HCT116 (cell line): ENCODE measurements around the gene NIPAL1. TPM values are rescaled to one million over a fixed set of nuclear protein-coding genes. Genes with fewer than 3 reads are reported as not detected.

Experiments
- ATAC-seq: fragments of 200-7000 bp; cut with Tn5 transposase; 2 replicates; pipeline ENCODE4 v1.9.1; 2020; ENCODE audit warnings: mild to moderate bottlenecking, moderate library complexity
- BruUV-seq: library from RNA; stranded (reverse); fragments of 400-500 nt; replicated peaks from 2 replicates; lab custom pipeline; 2021; lab: Mats Ljungman, UMichigan
- CTCF ChIA-PET: fragments of 300-600 bp; sonication (Branson Sonifier 250); formaldehyde crosslinking; loops from one replicate; lab custom pipeline; 2021; ENCODE audit warnings: antibody characterized with exemption; lab: Charles Lee
- POLR2A ChIA-PET: fragments of 300-600, 350-600 bp; sonication (Branson Sonifier 250); formaldehyde crosslinking; loops from one replicate; lab custom pipeline; 2021; ENCODE audit warnings: antibody characterized with exemption; lab: Charles Lee
- RAD21 ChIA-PET, 2 experiments: fragments of 300-600 bp; sonication (Branson Sonifier 250); formaldehyde crosslinking; loops; one replicate each; lab custom pipeline; 2023; ENCODE audit warnings: low total read pairs in 2 of 2; ENCODE audit not compliant: uncharacterized antibody in 2 of 2, unreplicated experiment in 2 of 2, low non-redundant PET in 1 of 2; lab: Charles Lee
- DNase-seq: peaks from one replicate; pipeline ENCODE4 v3.0.0-alpha.2; 2010; ENCODE audit warnings: low read depth, low spot score
- H2AFZ ChIP-seq: fragments of 200-600 bp; shearing (Covaris generic), sonication (generic); 2 replicates; pipeline ENCODE4 v1.6.1; 2017; ENCODE audit warnings: low read depth, mixed run types, mixed read lengths, antibody characterized with exemption, low read length; ENCODE audit not compliant: poor library complexity, severe bottlenecking
- H3K27ac ChIP-seq: 2 replicates; pipeline ENCODE4 v1.5.1; 2012; ENCODE audit warnings: low read depth, low read length
- H3K27me3 ChIP-seq: fragments of 200-600 bp; sonication (generic); 2 replicates; pipeline ENCODE4 v1.6.1; 2016; ENCODE audit warnings: mixed run types, low read length, mixed read lengths; ENCODE audit not compliant: insufficient read depth
- H3K36me3 ChIP-seq, 2 experiments: fragments of 200-500 bp in 1 of 2; fragments of 200-600 bp in 1 of 2; sonication (Bioruptor generic) in 1 of 2; sonication (generic) in 1 of 2; 2 replicates each; pipeline versions ENCODE4 v1.5.1 to v1.6.1; 2014 to 2016; ENCODE audit warnings: low read length in 2 of 2, inconsistent platforms in 1 of 2, mixed read lengths in 1 of 2, mixed run types in 1 of 2; ENCODE audit not compliant: insufficient read depth in 2 of 2, control insufficient read depth in 1 of 2
- H3K4me1 ChIP-seq, 2 experiments: fragments of 200-600 bp in 1 of 2; sonication (generic) in 1 of 2; 2 replicates each; pipeline versions ENCODE4 v1.5.1 to v1.6.1; 2012 to 2017; ENCODE audit warnings: low read length in 2 of 2, inconsistent platforms in 1 of 2, mild to moderate bottlenecking in 1 of 2, mixed read lengths in 1 of 2, mixed run types in 1 of 2, moderate library complexity in 1 of 2; ENCODE audit not compliant: insufficient read depth in 2 of 2, control insufficient read depth in 1 of 2
- H3K4me2 ChIP-seq: fragments of 200-600 bp; sonication (generic); 2 replicates; pipeline ENCODE4 v1.6.1; 2017; ENCODE audit warnings: mixed run types, low read length, mixed read lengths
- H3K4me3 ChIP-seq, 2 experiments: fragments of 200-600 bp in 1 of 2; sonication (generic) in 1 of 2; replicated peaks in 1 of 2; 2 replicates each; pipeline ENCODE4 v1.5.1; 2011 to 2016; ENCODE audit warnings: low read length in 2 of 2, control low read depth in 1 of 2, low read depth in 1 of 2, mild to moderate bottlenecking in 1 of 2, mixed read lengths in 1 of 2, mixed run types in 1 of 2
- H3K79me2 ChIP-seq: fragments of 200-600 bp; sonication (generic); 2 replicates; pipeline ENCODE4 v1.6.1; 2017; ENCODE audit warnings: mild to moderate bottlenecking, mixed run types, low read length, moderate library complexity, mixed read lengths; ENCODE audit not compliant: insufficient read depth
- H3K9ac ChIP-seq: fragments of 200-600 bp; sonication (generic); 2 replicates; pipeline ENCODE4 v1.6.1; 2016; ENCODE audit warnings: low read length, mixed read lengths
- H3K9me2 ChIP-seq: fragments of 200-600 bp; sonication (generic), shearing (Covaris generic); 2 replicates; pipeline ENCODE4 v1.6.1; 2017; ENCODE audit warnings: mixed run types, mild to moderate bottlenecking, moderate library complexity; ENCODE audit not compliant: insufficient read depth
- H3K9me3 ChIP-seq, 2 experiments: fragments of 200-500 bp in 1 of 2; fragments of 200-600 bp in 1 of 2; sonication (Bioruptor generic) in 1 of 2; sonication (generic) in 1 of 2; 2 replicates each; pipeline ENCODE4 v1.6.1; 2014 to 2017; ENCODE audit warnings: low read length in 2 of 2, mixed read lengths in 2 of 2, inconsistent platforms in 1 of 2, low read depth in 1 of 2, mild to moderate bottlenecking in 1 of 2, mixed run types in 1 of 2, moderate library complexity in 1 of 2; ENCODE audit not compliant: control insufficient read depth in 1 of 2, insufficient read depth in 1 of 2
- H4K20me1 ChIP-seq: fragments of 200-600 bp; sonication (generic), shearing (Covaris generic); 2 replicates; pipeline ENCODE4 v1.6.1; 2017; ENCODE audit warnings: mixed run types, mild to moderate bottlenecking, moderate library complexity; ENCODE audit not compliant: insufficient read depth
- ATF3 ChIP-seq: IDR thresholded peaks from 2 replicates; pipeline ENCODE4 v1.6.1; 2012
- CBX3 ChIP-seq: IDR thresholded peaks from 2 replicates; pipeline ENCODE4 v1.6.1; 2012; ENCODE audit warnings: low read depth
- CEBPB ChIP-seq: IDR thresholded peaks from 2 replicates; pipeline ENCODE4 v1.6.1; 2012; ENCODE audit warnings: low read depth
- ELF1 ChIP-seq: IDR thresholded peaks from 2 replicates; pipeline ENCODE4 v1.6.1; 2012; ENCODE audit warnings: low read depth, borderline replicate concordance
- EZH2phosphoT487 ChIP-seq: fragments of 200-600 bp; IDR thresholded peaks from 2 replicates; pipeline ENCODE4 v1.6.1; 2018; ENCODE audit warnings: antibody characterized with exemption, borderline replicate concordance
- FOSL1 ChIP-seq: IDR thresholded peaks from 2 replicates; pipeline ENCODE4 v1.6.1; 2012; ENCODE audit warnings: low read depth
- JUND ChIP-seq: IDR thresholded peaks from 2 replicates; pipeline ENCODE4 v1.6.1; 2012
- MAX ChIP-seq: IDR thresholded peaks from 2 replicates; pipeline ENCODE4 v1.6.1; 2012
- POLR2A ChIP-seq: IDR thresholded peaks from 2 replicates; pipeline ENCODE4 v1.7.0; 2011; ENCODE audit warnings: borderline replicate concordance; ENCODE audit not compliant: insufficient read depth, insufficient read length; ENCODE audit errors: extremely low read depth
- RAD21 ChIP-seq: IDR thresholded peaks from 2 replicates; pipeline ENCODE4 v1.6.1; 2012; ENCODE audit warnings: low read depth, mild to moderate bottlenecking
- REST ChIP-seq: IDR thresholded peaks from 2 replicates; pipeline ENCODE4 v1.6.1; 2012; ENCODE audit warnings: low read depth
- SIN3A ChIP-seq: IDR thresholded peaks from 2 replicates; pipeline ENCODE4 v1.6.1; 2012; ENCODE audit warnings: low read depth
- SP1 ChIP-seq: IDR thresholded peaks from 2 replicates; pipeline ENCODE4 v1.6.1; 2012; ENCODE audit warnings: low read depth
- SRF ChIP-seq: IDR thresholded peaks from 2 replicates; pipeline ENCODE4 v1.6.1; 2012; ENCODE audit warnings: low read depth
- TCF7L2 ChIP-seq: IDR thresholded peaks from 2 replicates; pipeline ENCODE4 v1.7.0; 2011; ENCODE audit warnings: borderline replicate concordance, inconsistent platforms; ENCODE audit not compliant: insufficient read depth, insufficient read length; ENCODE audit errors: extremely low read depth
- YY1 ChIP-seq: IDR thresholded peaks from 2 replicates; pipeline ENCODE4 v1.6.1; 2011; ENCODE audit warnings: low read length, low read depth, moderate library complexity, mild to moderate bottlenecking; ENCODE audit not compliant: insufficient replicate concordance; ENCODE audit errors: extremely low read depth
- ZFX ChIP-seq: fragments of 450-650 bp; IDR thresholded peaks from 2 replicates; pipeline ENCODE4 v1.6.1; 2017
- ZNF274 ChIP-seq: fragments of 200-500 bp; sonication (Bioruptor generic); IDR thresholded peaks from 2 replicates; pipeline ENCODE4 v1.6.1; 2014; ENCODE audit warnings: mild to moderate bottlenecking, low read depth, low read length, inconsistent platforms
- intact Hi-C: fragments of 100-400 bp; cut with micrococcal nuclease; formaldehyde crosslinking; loops from 2 replicates; pipeline ENCODE4 v1.10.0; 2022
- total RNA-seq: library from RNA; stranded (reverse); gene quantifications from one replicate; pipeline ENCODE4 v1.2.1, GENCODE V29; 2021; ENCODE audit not compliant: unreplicated experiment

Gene NIPAL1
- total RNA-seq, 1 experiment from 2014 or later, result 7.0 TPM

GRCh38 chr4:47968847-47969246, 47.7 kb upstream of the NIPAL1 start:
- intact Hi-C loops, result no loop called here
- no peak overlapping the region for H2AFZ ChIP-seq
- ChIA-PET CTCF (no interaction called here), POLR2A (no interaction called here), RAD21 (no interaction called here)
- no peaks in the 10 kb centered on the region for H4K20me1 ChIP-seq
- H3K9ac ChIP-seq, result no peak overlapping the region
- H3K4me3 ChIP-seq, result no peak overlapping the region
- H3K27ac ChIP-seq, result no peak overlapping the region
- no TSS peak for BruUV-seq
- H3K9me2 ChIP-seq, result 0 out of 2 replicates have a peak, but pooled peaks cover 3% of the 10 kb centered on the region
- no peaks in the 10 kb centered on the region for H3K27me3 ChIP-seq
- H3K9me3 ChIP-seq, result no peaks in the 10 kb centered on the region
- H3K4me1 ChIP-seq, result no peaks in the 10 kb centered on the region
- no peaks in the 10 kb centered on the region for H3K36me3 ChIP-seq
- H3K4me2 ChIP-seq, result no peak overlapping the region
- no peak for ATAC-seq
- H3K79me2 ChIP-seq, result no peaks in the 10 kb centered on the region
- TF ChIP-seq JUND (no peak), CEBPB (no peak), EZH2phosphoT487 (no peak), ATF3 (no peak), REST (no peak), YY1 (no peak), ZFX (no peak), FOSL1 (no peak), POLR2A (no peak), CBX3 (no peak), SIN3A (no peak), MAX (no peak), TCF7L2 (no peak), SP1 (no peak), SRF (no peak), RAD21 (no peak), ZNF274 (no peak), ELF1 (no peak)
- no peak for DNase-seq
